Stimulated activated CD4-positive, alpha-beta T cell treated with anti-CD3 and anti-CD28 coated beads, Interleukin-15, amount 100 ng/mL, for 1 hour (primary cell): ENCODE data around the gene PPP1CA.

Source experiments
- DNase-seq, 2 donors: peaks; one replicate each; pipeline ENCODE4 v3.0.0-alpha.2; 2020; ENCODE audit warnings: low read depth in 1 of 2, low spot score in 1 of 2

Gene PPP1CA

DNA sequence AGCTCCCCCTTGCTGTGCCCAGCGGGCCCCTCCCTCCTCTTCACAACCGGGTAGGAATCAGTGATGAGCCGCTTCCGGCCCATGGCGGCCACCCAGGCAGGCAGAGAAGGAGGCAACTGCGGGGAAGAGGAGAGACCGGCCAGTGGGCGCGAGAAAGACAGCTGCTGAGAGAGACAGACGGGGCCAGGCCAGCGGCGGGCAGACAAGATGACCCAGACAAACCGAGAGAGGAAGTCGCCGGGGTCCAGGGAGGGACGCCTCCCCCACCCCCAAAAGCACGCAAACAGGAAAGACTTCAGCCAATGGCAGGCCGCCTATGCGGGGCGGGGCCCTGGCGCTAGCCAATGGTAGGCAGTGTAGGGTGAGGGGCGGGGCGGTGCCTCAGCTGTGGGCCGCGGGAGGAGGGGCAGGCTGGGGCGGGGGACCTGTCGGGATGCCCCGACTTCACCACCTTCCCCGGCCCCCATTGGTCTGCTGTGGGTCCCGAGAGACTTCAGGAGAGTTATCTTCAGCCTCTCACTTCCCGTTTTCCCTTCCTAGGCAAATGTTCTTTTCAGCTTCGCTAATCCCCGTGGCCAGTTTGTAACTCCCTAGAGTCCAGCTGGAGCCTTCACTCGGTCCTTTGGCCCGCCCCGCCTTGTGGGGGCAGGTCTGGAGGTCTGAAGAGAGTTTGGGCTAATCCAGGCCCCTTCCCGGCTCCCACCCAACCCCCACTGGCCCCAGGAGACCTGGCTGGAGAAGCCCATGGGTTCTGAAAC, 48.2 kb downstream of the PPP1CA start, which contains the start of gene POLD4:
Gene POLD4 (minus strand): TSS at position 230 of the 758 bp plus-strand sequence. CDS start 147 bp downstream, at position 83.
- peak; percentile 93 to 94 for DNase-seq

DNA sequence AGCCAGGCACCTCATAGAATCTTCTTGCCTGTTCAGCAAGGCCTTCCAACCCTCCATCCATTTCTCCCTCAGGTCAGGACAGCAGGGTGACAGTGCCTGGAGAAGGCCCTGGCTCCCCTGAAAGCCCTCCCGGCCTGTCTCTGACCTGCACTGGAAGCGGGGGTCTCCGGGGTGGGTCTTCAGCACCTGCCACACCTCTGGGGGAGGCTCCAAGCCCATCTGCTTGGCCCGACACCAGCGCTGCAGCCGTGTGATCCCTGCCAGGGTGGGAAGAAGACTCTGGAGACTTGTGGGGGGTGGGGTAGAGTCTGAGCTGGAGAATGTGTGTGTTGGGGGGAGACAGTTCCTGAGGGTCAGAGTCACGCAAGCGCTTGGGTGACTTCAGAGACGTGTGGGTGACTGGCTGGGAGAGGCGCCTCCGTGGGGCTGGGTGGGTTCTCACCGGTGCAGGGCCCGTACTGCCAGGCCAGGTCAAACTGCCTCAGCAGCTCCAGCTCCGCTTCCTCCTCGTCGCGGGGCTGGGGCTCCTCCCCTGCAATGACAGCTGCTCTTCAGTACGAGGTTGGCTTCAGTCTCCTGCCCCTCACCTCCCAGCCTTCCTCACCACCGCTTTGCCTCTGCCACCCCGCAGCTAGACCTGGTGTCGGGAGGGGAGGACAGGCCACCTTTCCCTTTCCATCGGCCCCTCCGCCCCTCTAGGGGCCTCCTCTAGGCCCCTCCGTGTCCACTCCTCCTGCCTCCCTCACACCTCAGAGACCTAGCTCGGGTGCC, 48.9 kb downstream of the PPP1CA start:
- DNase-seq, result no peak

GRCh38 chr11:67351275-67352005, 50.2 kb downstream of the PPP1CA start:
- DNase-seq, result peak; percentile 40 to 56

- no peak for DNase-seq
These were observed 51.7 kb downstream of the PPP1CA start for GRCh38 chr11:67349928-67350465.

DNA sequence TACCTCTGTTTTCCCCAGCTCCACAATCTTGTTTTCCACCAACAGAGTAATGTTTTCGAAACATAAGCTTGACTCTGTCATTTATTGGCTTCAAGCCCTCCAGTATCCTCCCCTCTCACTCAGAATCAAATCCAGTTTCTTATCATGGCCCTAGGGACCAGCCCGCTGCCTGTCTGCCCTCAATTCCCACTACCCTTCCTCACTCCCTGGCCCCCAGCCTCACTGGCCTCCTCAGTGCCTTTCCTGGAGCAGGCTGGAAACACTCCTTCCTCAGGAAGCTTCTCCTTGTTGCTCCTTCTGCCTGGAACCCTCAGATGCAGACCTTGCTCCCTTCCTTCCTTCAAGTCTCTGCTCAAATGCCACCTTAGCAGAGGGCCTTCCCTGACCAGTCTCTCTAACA, 52.2 kb downstream of the PPP1CA start:
- no peak for DNase-seq

GRCh38 chr11:67349036-67349435, 52.6 kb downstream of the PPP1CA start:
- DNase-seq, result no peak
